Ureter (tissue), 1 donor: ENCODE measurements around the gene DOK5. TPM values are rescaled to one million over a fixed set of nuclear protein-coding genes. Genes with fewer than 3 reads are reported as not detected.

ENCODE experiments used
- DNase-seq: peaks from one replicate; pipeline ENCODE4 v3.0.0-alpha.2; 2020; ENCODE audit warnings: low spot score
- total RNA-seq: library from RNA; stranded (reverse); gene quantifications from one replicate; pipeline ENCODE4 v1.2.4, GENCODE V29; 2023
- donor health status: DM: yes; HTN: yes; CAD: no.

Gene DOK5
- total RNA-seq, 1 donor from 2014 or later: 3.0 TPM

DNA sequence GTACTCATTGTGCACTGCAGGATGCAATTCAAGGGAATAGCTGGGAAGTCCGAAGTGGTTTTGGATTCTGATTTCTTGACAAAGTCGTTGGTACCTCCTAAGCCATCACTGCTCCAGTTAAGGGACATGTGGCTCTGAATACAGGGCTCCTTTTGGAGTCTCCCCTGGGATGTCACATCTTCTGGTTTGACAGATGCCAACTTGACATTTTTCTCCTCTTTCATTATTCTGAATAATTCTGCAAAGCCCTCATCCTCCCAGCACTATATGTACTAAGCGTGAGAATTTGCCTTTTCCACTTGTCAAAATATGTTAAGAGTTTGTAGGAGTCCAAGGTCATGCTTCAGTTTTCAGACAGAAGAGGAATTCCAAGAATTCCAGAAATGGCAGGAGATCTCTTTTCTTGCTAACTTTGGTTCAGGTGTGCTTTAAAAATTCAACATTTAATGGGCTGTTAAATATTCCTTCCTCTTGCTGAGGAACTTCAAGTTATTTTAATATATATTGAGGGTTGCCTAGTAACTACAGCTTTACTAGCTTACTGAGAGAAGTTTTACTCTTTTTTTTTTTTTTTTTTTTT, 38.7 kb downstream of the DOK5 start:
- no peak for DNase-seq

GRCh38 chr20:54515793-54516628, 40.6 kb downstream of the DOK5 start:
- no peak for DNase-seq

DNA sequence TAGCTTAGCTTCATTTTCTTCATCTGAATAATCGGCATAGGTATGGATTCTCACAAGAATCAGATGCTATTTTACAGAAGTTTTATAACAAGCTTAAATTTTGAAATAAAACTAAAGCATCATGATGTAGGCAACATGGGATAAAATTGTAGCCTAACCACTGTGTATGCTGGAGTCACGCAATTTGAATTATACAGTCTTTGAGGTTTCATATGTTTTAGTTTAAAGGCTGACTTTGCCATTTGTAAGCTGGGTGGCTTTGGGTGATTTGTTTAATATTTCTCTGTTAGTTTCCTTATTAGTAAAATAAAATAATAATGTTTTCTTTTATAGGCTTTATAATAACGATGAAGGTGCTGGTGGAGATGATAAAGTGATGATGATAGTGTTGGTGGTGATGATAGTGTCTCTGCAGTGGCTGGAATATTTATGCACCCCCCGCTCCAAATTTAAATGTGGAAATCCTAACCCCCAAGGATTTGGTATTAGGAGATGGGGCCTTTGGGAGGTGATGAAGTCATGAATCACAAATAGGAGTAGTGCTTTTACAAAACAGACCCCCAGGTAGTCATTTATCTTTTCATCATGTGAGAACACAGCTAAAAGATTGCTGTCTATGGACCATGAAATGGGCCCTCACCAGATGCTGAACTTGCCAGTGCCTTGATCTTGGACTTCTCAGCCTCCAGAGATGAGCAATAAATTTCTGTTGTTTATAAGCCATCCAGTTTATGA, 42.0 kb downstream of the DOK5 start:
- DNase-seq: no peak

DNA sequence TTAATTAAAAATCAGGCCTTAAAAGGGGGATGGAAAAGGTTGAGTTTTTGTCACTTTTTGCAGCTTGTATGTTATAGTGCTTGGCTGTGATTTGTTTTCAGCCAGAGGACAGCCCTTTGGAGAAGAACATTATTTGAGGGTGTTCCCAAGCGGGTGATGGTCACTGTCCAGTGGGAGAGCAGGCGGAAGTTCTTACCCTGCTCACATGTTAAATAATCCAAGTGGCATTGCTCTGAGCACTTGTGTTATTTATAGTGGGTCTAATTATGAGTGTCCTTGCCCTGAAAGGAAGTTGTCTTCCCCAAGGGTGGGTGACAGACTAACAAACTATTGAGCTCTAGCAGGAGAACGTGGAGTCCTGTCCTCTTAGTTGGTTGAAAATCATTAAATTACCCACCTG, 49.5 kb downstream of the DOK5 start:
- no peak for DNase-seq

GRCh38 chr20:54525916-54526590, 50.7 kb downstream of the DOK5 start:
- no peak for DNase-seq

- DNase-seq: no peak
Measured at GRCh38 chr20:54526801-54527200, 51.4 kb downstream of the DOK5 start.

GRCh38 chr20:54532573-54532972, 57.2 kb downstream of the DOK5 start:
- no peak for DNase-seq

- no peak for DNase-seq
Measured at GRCh38 chr20:54534101-54534500, 58.7 kb downstream of the DOK5 start.

GRCh38 chr20:54535033-54535432, 59.6 kb downstream of the DOK5 start:
- no peak for DNase-seq

DNA sequence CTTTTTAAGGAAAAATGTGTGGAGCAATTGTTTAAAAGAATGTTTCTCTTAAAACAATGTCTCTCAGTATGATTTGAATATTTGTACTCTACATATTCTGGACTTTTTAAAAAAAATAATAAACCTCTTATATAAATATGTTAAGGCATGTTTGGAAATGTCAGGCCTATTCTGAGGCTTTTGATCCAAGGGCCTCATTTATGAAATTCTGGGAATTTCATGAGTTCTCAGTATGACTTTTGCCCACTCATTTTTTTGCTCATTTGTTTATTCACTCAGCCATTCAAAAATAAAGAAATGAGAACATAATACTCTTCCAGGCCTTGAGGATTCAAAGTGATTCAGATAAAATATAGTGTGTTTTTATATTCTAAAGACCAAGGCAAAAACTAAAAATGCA, 60.4 kb downstream of the DOK5 start:
- no peak for DNase-seq

GRCh38 chr20:54539521-54540046, 64.2 kb downstream of the DOK5 start:
- no peak for DNase-seq

- no peak for DNase-seq
Measured at GRCh38 chr20:54543369-54543768, 68.0 kb downstream of the DOK5 start.

GRCh38 chr20:54545676-54546358, 70.4 kb downstream of the DOK5 start:
- no peak for DNase-seq

- DNase-seq: no peak
Measured at GRCh38 chr20:54548849-54549248, 73.5 kb downstream of the DOK5 start.

DNA sequence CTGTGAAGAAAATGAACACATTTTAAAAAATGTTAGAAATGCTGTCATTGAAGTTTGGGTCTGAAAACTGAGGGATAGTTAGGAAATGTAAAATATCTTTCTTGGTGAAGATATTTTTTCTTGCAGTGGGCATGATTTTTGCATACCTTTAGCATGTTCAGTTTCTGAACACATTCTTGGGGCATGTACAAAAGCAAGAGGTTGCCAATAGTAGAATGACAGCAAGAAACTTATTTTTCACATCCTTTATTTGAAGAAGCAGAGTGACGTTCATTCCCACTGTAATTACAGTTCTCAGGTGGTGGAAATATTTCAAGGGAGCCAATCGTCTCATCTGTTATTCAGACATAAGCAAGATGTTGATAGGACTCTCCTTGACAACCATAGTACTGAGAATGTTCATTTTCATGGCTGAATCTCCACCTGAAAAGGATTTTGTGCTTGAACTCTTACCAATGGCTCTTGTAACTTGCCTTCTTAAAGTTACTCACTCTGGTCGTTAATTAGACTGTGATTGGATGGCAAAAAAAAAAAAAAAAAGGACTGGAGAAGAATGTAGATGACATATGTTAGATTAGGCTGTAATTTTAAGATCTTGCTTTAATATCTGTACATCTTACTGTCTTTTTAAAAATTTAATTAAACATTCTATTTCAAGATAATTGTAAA, 74.4 kb downstream of the DOK5 start:
- no peak for DNase-seq

DNA sequence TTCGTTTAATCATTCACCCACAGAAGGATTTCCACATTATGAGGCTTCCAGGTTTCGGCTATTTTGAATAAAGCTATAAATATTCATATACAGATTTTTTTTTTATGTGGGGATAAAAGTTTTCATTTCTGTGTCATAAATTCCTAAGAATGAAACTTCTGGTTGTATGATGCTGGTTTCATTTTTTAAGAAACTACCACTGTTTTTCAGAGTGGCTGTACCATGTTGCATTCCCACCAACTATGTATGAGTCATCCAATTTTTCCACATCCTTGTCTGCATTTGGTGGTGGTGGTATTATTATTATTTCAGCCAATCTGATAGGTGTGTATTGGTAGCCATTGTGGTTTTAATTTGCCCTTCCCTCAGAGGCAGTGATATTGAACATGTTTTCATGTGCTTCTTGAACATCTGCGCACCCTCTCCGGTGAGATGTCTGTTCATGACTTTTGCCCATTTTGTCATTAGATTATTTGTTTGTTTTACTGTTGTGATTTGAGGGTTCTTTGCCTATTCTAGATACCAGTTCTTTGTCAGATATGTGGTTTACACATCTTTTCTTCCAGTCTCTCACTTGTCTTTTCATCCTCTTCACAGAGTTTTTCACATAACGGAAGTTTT, 75.5 kb downstream of the DOK5 start:
- DNase-seq: no peak

- no peak for DNase-seq
Measured at GRCh38 chr20:54554006-54554405, 78.6 kb downstream of the DOK5 start.

GRCh38 chr20:54555150-54555549, 79.8 kb downstream of the DOK5 start:
- DNase-seq: no peak

DNA sequence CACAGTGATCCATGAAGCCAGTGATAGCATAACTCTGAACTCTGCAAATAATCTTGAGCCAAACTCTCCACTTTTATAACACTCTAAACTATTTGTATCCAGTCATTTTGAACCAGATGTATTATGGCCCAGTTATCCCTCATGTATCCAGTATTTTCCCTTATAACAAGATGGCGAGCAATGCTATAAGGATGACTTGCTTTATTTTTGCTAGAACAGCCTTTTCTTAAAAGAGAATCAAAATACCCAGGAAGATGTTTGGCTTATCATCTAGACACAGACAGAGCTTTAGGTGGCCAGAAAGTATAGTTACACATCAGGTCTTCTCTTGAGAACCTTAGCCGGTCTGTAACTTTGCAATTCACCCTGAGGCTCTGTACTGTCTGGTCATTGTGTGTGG, 81.0 kb downstream of the DOK5 start:
- DNase-seq: no peak

GRCh38 chr20:54557806-54558590, 82.6 kb downstream of the DOK5 start:
- DNase-seq: no peak
